ENCODE measurements around the gene MRPS15. TPM values are rescaled to one million over a fixed set of nuclear protein-coding genes. Genes with fewer than 3 reads are reported as not detected.

MRPS15 gene
- total RNA-seq, 4 donors from 2014 or later, result 45.6 to 85.9 (median 56.3) TPM

DNA sequence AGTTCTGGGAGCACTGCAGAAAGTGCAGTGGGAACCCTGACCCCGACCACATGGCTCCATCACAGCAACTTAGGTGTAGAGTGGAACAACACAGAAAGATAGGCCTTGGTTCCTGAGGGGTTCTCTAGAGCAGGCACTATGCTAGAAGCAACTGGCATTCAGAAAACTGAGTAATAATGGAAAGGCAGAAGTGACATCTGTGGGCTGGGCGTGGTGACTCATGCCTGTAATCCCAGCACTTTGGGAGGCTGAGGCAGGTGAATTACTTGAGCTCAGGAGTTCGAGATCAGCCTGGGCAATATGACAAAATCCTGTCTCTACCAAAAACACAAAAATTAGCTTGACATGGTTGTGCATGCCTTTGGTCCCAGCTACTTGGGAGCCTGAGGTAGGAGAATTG, 5.3 kb downstream of the MRPS15 start:
- DNase-seq, result no peak
- TF ChIP-seq, protein P1, sequence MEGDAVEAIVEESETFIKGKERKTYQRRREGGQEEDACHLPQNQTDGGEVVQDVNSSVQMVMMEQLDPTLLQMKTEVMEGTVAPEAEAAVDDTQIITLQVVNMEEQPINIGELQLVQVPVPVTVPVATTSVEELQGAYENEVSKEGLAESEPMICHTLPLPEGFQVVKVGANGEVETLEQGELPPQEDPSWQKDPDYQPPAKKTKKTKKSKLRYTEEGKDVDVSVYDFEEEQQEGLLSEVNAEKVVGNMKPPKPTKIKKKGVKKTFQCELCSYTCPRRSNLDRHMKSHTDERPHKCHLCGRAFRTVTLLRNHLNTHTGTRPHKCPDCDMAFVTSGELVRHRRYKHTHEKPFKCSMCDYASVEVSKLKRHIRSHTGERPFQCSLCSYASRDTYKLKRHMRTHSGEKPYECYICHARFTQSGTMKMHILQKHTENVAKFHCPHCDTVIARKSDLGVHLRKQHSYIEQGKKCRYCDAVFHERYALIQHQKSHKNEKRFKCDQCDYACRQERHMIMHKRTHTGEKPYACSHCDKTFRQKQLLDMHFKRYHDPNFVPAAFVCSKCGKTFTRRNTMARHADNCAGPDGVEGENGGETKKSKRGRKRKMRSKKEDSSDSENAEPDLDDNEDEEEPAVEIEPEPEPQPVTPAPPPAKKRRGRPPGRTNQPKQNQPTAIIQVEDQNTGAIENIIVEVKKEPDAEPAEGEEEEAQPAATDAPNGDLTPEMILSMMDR (IDR thresholded peaks at IDR 0.05), result no peak
- no peak for TF ChIP-seq POLR2A (IDR thresholded peaks at IDR 0.05)
- H3K36me3 ChIP-seq, result peaks cover 39 to 40% of the 10 kb centered on the region in 2 donors
- no peak overlapping the region for H3K27ac ChIP-seq
- 91 to 95% methylated on average over 3 of the region's 3 CpGs for WGBS, 2 donors
- intact Hi-C loops (cut with DNase I), result no loop called here
- no peaks in the 10 kb centered on the region for H3K27me3 ChIP-seq
- no peak overlapping the region for H3K4me3 ChIP-seq (replicated peaks in 1 of 3)
- H3K4me1 ChIP-seq, result peaks cover 11 to 12% of the 10 kb centered on the region in 2 donors
- no peaks in the 10 kb centered on the region for H3K9me3 ChIP-seq

DNA sequence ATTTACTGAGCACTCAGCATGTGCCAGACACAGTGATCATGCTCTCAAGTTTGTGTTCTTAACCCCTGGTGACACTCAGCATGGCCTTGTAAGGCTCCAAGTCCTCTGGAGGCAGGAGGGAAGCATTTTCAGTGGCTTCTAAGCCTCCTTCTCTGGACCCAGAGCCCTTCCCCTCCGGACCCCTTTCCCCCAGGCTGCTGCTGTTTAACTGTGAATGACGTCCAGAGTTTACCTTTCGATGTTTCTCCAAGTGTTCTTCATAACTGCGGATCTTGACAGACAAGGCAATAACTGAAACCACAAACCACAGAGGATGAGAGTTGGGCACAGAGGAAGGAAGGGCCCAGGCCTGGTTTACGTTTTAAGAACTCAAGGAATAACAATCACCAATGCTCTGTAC, 6.5 kb downstream of the MRPS15 start:
- peaks cover 39 to 40% of the 10 kb centered on the region in 2 donors for H3K36me3 ChIP-seq
- WGBS, 2 donors, result 74 to 87% methylated on average over 5 of the region's 5 CpGs
- no peak overlapping the region for H3K27ac ChIP-seq
- no peak for DNase-seq
- H3K9me3 ChIP-seq, result no peaks in the 10 kb centered on the region
- TF ChIP-seq, protein P1 (IDR thresholded peaks at IDR 0.05), result no peak
- no peak for TF ChIP-seq POLR2A (IDR thresholded peaks at IDR 0.05)
- H3K27me3 ChIP-seq, result no peaks in the 10 kb centered on the region
- H3K4me3 ChIP-seq (replicated peaks in 1 of 3), result no peak overlapping the region
- H3K4me1 ChIP-seq, result peaks cover 1 to 3% of the 10 kb centered on the region in 2 donors
- intact Hi-C loops (cut with DNase I), result no loop called here

DNA sequence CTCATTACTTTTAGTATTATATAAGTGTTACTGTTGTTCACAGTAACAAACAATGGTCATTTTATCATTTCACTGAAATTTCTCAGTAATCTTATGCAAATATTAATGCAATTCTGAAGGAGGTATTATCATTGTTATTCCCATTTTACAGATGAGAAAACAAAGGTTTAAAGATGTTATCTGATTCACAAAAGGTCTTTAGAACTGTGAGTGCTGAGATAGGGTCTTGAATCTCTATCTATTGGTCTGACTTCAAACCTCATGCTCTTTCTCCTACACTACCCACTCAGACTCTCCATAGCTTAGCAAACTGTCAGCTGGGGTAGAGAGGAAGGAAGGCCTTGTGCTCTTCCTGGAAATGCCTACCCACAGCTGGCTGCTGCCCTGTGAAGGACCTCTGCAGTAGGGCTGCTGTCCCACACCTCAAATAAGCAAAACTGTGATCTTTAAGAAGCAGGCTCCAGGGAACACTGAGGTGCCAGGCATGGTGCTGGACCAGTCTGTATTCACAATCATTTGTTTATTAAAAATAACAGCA, 7.7 kb downstream of the MRPS15 start:
- H3K27me3 ChIP-seq, result no peaks in the 10 kb centered on the region
- intact Hi-C loops (cut with DNase I), result no loop called here
- no peak for DNase-seq
- H3K36me3 ChIP-seq, result peaks cover 37 to 40% of the 10 kb centered on the region in 2 donors
- H3K4me1 ChIP-seq, result no peaks in the 10 kb centered on the region
- TF ChIP-seq, protein P1 (IDR thresholded peaks at IDR 0.05), result no peak
- no peak for TF ChIP-seq POLR2A (IDR thresholded peaks at IDR 0.05)
- no peak overlapping the region for H3K27ac ChIP-seq
- H3K9me3 ChIP-seq, result no peaks in the 10 kb centered on the region
- no peak overlapping the region for H3K4me3 ChIP-seq (replicated peaks in 1 of 3)

DNA sequence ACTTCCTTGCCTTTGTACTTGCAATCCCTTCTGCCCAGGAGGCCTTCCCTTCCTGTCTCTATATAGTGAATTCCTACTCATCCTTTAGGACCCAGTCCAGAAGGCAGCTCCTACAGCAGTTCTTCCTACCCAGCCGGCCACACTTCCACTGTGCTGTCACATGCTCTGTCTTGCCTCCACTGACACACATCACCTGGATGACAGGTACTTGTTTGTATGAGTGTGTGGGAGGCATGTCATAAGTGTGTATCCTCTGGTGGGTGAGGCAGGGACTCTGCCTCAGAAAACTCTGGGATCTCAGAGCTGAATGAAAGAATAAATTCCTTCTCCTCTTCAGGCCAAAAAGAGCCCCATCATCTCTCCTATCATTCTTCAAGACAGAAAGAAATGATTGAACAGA, 8.8 kb downstream of the MRPS15 start:
- 88 to 90% methylated on average over 1 of the region's 1 CpG for WGBS, 2 donors
- no peak for TF ChIP-seq POLR2A (IDR thresholded peaks at IDR 0.05)
- TF ChIP-seq, protein P1 (IDR thresholded peaks at IDR 0.05), result no peak
- Histone ChIP-seq H3K4me1 (peaks cover 5 to 7% of the 10 kb centered on the region in 2 donors), H3K4me3 (replicated peaks in 1 of 3) (no peak overlapping the region), H3K36me3 (peaks cover 27 to 29% of the 10 kb centered on the region in 2 donors), H3K27ac (no peak overlapping the region), H3K27me3 (no peaks in the 10 kb centered on the region), H3K9me3 (no peaks in the 10 kb centered on the region)
- DNase-seq, result no peak
- intact Hi-C loops (cut with DNase I), result no loop called here

DNA sequence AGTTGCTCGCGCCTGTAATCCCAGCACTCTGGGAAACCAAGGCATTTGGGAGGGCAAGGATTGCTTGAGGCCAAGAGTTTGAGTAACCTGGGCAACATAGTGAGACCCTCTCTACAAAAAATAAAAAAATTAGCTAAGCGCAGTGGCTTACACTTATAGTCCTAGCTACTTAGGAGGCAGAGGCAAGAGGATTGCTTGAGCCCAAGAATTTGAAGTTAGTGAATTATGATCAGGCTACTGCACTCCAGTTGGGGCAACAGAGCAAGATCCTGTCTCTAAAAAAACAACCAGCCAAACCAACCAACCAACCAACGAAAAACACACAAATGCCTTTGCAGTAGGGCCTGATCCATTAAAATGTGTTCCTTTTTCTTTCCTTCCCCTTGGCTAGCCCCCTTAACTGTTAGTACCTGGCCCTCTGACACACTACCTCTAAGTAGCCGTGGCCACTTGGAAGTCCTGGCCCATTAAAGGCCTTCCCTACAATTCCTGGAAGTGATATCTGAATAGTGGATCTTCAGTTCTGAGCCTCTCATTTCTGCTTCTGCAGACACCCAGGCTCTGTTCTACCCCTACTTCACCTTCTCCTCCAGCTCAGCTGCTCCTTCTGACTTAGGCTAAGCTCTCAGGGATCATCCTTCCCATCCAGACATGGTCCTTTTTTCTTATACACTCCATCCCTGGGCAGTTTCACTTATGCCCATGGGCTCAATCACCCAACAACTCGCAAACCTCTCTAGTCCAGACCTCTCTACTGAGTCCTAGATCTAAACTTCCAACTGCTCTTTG, 10.4 kb downstream of the MRPS15 start:
- Histone ChIP-seq H3K4me3 (replicated peaks in 1 of 3) (no peak overlapping the region), H3K9me3 (no peaks in the 10 kb centered on the region), H3K27ac (no peak overlapping the region), H3K36me3 (peaks cover 20 to 25% of the 10 kb centered on the region in 2 donors), H3K27me3 (no peaks in the 10 kb centered on the region), H3K4me1 (peaks cover 5 to 13% of the 10 kb centered on the region in 2 donors)
- intact Hi-C loops (cut with DNase I), result no loop called here
- 91 to 96% methylated on average over 6 of the region's 6 CpGs for WGBS, 2 donors
- DNase-seq, result no peak
- TF ChIP-seq, protein P1 (IDR thresholded peaks at IDR 0.05), result no peak
- TF ChIP-seq POLR2A (IDR thresholded peaks at IDR 0.05), result no peak
